Retina (tissue), 1 donor: Measurements from ENCODE around the gene JAML.

Experiments
- DNase-seq: peaks from one replicate; pipeline ENCODE4 v3.0.0-alpha.2; 2016

The JAML gene

DNA sequence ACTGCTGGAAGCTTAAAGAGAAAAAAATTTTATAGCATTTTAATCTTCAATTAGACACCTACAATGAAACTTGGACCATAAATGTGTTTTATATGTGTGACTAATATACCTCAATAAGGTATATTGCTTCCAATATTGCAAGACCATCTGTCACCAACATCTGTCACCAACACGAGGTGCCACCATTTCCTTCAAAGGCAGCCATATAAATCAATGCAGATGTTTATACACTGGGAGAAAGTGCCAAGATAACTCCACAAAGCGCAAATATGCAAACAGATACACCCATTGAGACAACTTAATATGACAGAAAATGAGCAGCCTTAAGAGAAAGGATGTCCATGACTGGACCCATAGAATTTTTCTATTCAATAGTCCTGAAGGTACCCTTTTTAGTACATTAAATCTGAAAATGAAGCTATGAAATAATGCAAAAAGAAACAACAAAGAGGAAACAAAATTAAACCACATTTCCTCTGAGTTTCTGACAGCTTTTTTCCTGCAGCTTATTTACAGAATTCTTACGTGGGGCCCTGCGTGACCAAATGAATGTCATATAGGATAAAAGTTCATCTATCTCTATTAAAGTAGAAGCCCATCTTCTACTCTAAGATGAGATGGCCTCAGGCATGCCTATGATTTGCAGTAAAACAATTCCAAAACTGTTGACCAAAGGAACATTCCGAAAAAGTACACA is 14.8 kb upstream of the JAML start:
- DNase-seq: no peak

DNA sequence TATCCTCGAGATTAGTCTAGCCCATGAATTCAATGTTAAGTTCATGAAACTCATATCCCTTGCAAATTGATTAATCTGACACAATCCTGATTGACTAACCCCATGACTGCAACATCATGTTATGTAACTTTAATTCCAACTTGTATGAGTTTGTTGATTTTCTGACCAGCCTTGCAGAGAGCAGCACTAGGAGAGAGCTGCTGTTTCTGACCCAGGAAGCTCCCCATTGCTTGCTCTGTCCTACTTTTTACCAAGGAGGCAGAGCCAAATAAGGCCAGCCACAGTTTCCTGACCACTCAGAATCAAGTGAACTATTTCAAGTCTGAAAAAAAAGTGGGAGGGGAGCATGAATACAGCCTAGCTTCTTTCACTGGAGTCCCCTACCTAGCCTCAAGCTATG is 14.1 kb upstream of the JAML start:
- no peak for DNase-seq

DNA sequence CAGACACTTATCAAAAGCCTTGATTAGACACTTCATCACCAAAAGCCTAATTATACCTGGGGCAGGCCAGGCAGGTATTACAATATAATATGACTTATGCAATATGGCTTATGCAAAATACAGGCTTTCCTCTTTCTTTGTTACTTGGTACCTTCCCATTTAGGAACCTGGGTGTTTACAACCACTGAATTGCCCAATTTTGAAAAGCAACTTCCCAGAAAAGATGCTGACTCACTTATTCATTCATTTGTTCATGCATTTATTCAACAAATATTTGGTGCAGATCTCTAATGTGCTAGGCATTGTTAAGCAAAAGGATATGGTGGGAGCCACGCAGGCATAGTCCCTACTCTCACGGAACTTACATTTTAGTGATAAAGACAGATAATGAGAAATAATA is 13.6 kb upstream of the JAML start:
- no peak for DNase-seq

DNA sequence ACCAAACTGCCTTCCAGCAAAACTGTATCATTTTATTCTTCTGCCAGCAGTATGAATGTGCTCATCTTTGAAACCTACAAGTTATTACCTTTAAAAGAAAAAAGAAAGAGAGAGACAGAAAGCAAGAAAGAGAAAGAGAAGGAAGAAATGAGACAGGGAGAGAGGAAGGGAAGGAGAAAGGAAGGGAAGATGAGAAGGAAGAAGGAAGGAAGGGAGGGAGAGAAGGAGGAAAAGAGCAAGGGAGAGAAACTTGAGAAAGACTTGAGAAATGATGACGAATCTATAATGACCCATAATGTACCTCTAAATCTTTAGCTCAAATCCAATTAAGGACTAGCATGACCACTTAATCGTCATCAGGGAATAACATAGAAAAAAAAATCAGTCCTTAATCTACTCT is 11.4 kb upstream of the JAML start:
- no peak for DNase-seq

- no peak for DNase-seq
Measured at GRCh38 chr11:118234833-118235232, 10.0 kb upstream of the JAML start.

DNA sequence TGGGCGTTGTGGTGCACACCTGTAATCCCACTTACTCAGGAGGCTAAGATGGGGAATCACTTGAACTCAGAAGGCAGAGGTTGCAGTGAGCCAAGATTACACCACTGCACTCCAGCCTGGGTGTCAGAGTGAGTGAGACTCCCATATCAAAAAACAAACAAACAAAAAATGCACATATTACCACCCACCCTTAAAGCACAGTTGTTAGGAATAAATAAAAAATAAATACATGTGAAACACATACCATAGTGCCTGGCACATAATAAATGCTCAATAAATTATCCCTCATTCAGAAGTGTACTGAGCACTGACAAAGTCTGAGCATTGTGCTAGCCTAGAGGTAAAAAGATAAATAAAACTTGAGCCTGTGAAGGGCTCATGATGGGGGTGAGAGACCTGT is 9.0 kb upstream of the JAML start:
- DNase-seq: no peak

DNA sequence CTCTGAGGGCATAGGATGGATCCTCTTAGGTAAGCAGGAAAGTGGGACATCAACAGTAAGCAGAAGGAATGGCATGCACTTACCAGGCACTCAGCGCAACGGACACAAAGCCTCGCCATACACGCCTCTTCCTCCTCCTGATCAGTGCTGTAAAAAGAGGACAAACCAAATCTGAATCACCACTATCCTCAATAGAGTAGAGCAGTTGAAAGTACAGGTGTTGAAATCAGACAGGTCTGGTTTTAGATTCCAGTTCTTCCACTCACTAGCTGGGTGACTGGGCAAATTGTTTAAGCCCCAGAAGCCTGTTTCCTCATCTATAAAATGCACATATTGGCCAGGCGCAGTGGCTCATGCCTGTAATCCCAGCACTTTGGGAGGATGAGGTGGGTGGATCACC is 8.6 kb upstream of the JAML start:
- no peak for DNase-seq

DNA sequence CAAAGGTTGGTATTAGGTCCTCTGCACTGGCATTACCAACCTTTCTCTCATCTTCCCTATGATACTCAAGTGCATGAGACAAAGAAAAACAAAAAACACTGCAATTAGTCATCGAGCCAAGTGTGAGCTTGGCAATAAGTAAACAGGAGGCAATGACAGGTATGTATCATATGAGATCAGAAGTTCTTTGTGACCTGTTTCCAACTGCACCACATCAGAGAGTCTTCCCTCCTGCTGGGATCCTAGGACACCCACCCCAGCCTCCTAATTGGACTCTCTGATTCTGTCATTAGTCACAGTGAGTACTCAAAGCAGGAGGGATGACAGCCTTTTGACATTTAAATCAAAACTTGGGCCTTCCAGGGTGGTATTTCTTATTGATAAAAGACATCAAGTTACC is 7.8 kb upstream of the JAML start:
- DNase-seq: no peak

DNA sequence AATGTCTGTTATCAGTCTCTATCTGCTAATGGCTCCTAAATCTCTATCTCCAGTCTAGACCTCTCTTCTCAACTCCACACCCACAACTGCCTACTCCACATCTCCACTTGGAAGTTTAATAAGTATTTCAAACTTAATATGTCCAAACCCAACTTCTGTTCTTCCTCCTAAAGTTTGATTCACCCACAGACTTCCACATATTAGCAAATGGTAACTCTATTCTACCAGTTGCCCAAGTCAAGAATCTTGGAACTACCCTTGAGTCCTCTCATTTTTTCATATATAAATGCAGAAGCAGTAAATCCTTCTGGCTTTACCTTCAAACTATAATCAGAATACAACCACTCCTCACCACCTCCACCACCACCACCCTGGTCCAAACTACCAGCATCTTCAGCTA is 6.7 kb upstream of the JAML start:
- DNase-seq: no peak

DNA sequence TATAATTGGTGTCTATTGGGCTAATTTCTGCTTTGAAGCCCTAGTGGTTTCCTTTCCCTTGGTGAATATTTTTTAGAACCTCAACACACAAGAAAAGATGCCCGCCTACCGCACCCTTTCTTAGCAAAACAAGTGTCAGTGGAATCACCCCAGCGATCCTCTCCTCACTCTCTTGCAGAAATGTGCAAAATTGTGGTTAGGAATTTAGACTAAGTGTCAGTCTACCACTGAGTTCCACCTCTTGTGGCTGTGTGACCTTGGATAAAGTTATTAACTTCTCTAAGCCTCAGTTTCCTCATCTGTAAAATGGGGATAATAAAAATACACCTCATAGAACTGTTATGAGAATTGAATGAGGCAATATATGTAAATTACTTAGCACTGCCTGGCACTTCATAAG is 5.3 kb upstream of the JAML start:
- DNase-seq: no peak

GRCh38 chr11:118229274-118229847 is 4.5 kb upstream of the JAML start:
- DNase-seq: no peak

DNA sequence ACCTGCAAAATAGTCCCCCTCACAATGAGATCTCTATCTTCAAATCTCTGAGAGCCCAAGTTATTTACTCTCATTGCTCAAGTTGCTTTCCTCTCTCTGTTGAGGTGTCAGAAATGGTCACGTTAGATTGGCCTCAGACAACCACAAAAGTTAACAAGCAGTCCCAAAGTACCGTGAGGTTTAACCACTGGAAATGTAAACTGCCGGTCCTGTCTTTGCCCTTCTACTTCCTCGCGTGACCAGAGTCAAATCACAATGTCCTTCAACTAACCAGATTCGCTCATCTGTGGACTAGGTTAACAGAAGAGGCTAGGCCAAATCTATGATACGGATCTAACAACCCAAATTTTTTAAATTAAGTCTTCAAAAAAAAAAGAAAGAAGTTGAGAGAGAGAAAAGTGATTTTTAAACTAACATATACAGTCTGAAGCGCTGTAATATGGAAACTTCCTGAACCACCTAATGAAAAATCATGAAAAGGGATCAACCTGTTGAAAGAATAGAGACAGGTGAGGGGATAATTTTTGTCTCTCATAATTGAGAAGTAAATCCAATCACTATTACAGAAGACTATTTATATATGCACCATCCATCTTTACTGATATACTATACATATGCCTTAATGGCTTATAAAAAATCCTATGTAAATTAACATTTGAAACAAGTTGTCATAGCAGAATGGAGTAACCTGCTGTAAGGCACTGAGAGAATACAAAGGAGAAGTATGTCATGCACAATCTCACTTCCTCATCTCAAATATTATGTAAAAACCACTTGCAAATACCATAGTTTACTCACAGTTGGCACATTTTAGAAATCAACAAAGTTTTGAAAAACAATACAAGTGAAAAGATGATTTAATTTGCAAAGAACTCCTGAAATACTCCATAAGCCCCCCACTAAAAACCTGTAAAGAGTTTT is 3.3 kb upstream of the JAML start:
- no peak for DNase-seq

DNA sequence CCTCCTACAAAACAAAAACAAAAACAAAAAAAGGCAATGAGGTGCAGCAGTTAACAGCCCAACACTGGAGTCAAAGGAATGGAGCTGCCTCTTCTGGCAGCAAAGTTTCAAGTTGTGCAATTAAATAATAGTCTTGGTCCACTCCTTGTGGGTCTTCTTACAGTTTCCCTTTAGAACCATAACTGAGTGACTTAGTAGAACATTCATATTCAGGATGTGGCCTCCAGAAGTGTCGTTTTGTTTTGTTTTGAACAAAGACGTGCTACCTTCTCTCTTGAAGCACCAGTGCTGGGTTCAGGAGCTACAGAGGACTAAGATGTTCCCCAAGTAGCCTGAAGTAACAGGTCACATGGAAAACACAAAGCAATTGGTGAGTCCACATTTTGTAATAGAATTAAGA is 2.0 kb upstream of the JAML start:
- DNase-seq: no peak

DNA sequence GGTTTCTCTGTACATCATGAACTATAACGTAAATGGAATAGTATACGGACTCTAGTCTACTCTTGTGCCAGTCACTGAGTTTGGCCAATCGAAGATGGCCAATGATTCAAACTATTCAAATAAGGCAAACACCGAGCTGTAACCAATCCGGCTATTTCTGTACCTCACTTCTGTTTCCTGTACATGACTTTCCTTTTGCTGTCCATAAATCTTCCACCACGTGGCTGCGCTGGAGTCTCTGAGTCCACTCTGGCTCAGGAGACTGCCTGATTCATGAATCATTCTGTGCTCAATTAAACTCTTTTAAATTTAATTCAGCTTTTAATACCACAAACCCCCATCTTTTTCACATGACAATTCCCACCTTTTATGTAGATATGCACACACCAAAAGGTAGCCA is 1.5 kb upstream of the JAML start:
- no peak for DNase-seq

DNA sequence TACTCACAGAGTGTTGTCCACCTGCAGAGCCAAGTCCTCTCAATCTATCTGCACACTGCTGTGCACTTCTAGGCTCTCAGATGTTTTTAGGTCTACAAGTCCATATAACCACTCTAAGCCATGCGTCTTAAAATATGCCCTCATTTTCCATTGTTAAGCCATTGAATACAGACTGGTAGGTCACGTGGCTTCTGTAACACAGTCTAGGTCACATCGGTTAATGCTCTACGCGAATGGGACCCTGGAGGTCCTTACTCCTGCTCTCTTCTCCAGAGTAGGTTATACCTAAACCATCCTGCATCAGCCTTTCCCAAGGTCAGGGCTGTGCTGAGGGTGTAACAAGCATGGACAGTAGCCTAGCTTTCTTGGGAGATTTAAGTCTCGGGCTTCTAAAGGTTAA is 819 bp downstream of the JAML start:
- DNase-seq: no peak

- DNase-seq: no peak
Measured at GRCh38 chr11:118223570-118223969, 1.2 kb downstream of the JAML start.

DNA sequence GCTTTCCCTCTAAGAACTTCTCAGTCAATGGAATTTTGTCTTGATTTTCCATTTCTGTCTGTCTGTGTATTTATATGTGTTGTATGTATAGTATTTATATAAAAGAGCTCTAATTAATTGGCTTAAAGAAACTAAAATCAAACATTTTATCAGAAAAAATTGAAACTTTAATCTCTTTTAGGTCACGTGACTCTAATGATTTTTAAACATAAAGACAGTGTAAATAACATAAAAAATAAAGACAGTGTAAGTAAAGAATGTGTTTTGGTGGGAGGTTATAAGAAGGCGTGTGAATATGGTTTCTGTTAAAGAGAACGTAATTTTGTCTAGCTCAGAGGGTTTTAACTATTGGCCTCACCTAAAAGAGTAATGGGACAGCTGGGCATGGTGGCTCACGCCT is 2.4 kb downstream of the JAML start:
- DNase-seq: no peak

DNA sequence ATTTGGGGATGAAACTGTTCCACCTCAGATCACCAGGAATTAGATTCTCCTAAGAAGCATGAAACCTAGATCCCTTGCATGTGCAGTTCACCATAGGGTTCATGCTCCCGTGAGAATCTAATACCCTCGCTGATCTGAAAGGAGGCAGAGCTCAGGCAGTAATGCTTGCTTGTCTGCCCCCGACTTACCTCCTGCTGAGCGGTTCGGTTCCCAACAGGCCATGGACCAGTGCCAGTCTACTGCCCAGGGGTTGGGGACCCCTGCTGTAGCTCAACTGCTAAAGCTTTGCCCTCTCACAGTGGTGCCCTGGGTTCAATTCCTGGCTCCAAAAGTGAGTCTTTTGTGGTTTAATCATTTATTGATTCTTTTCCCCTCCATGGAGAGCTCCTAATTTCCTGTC is 3.4 kb downstream of the JAML start:
- DNase-seq: no peak

- DNase-seq: no peak
Measured at GRCh38 chr11:118219732-118220131, 5.1 kb downstream of the JAML start.

DNA sequence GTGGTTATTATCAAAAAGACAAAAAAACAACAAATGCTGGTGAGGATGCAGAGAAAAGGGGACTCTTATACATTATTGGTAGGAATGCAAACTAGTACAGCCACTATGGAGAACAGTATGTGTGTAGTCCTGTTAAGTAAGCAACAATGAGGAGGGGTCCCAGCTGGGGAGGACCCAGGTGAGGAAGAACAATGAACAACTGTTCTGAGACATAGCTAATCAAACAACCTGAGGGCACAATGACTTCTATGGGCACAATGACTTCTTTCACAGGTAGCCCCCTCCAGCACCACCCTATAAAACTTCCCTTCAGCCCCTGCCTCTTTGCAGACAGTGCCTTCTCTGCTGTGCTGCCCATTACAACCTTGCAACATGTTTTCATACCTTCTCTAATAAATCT is 5.6 kb downstream of the JAML start:
- DNase-seq: no peak

GRCh38 chr11:118217575-118217974 is 7.2 kb downstream of the JAML start:
- DNase-seq: no peak

GRCh38 chr11:118216621-118217481 is 8.0 kb downstream of the JAML start:
- no peak for DNase-seq

GRCh38 chr11:118215765-118216164 is 9.0 kb downstream of the JAML start:
- DNase-seq: no peak
